GM19023 (cell line): Measurements from ENCODE around the gene PRKAR1A.

Experiments
- ATAC-seq: cut with Tn5 transposase; IDR thresholded peaks from one replicate; pipeline ENCODE4 v1.9.1; 2021; ENCODE audit warnings: mild to moderate bottlenecking, moderate library complexity; ENCODE audit not compliant: unreplicated experiment

PRKAR1A gene

GRCh38 chr17:68598545-68598961 lies 86.3 kb downstream of the PRKAR1A start:
- ATAC-seq: no peak

GRCh38 chr17:68599091-68599490 lies 86.9 kb downstream of the PRKAR1A start:
- no peak for ATAC-seq

- ATAC-seq: no peak
These were observed 87.4 kb downstream of the PRKAR1A start for GRCh38 chr17:68599552-68600066.

- no peak for ATAC-seq
These were observed 88.1 kb downstream of the PRKAR1A start for GRCh38 chr17:68600067-68600930.
